ENCODE measurements around the gene TRAF1. TPM values are rescaled to one million over a fixed set of nuclear protein-coding genes. Genes with fewer than 3 reads are reported as not detected.

TRAF1 gene
- total and polyA plus RNA-seq, 2 of the 13 experiments (the other 11 are each of a cell fraction or from before 2014, with no cell fraction given) = 0.44 to 1.0 TPM

DNA sequence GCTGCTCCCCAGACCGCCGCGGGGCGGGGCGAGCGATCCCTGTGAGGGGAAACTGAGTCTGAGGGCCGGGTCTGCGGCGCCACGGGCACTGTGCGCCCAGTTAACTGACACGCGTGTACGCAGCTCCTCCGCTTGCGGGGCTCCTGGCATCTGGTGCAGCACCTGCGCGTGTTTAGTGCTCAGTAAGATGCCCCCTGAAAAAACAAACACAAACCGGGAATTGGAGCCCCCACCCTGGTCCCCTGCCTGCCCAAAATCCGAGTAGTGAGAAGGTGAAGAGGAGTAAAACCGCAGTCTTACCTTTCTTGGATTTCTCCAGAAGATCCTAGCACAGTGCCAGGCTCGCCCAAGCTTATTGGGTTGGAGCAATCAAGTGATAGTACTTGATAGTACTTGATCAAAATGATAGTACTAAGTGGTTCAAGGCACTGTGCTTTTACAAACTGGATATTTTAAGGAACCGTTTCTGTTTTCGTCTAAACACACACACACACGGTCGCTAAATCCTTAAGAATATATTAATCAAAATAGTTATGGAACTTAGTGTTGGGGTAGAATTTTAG is 2.7 kb upstream of the TRAF1 start:
- intact Hi-C loops (cut with micrococcal nuclease; ENCODE audit: unreplicated experiment) (loop anchor here (2.0 to 5.0 kb wide), 2 partner anchors 37 to 53 kb away; partner anchors contain the start of gene PHF19), in situ Hi-C loops (cut with HindIII; ENCODE audit: extremely low pct_ligation_motif_present, low pct_unique_long_range_greater_than_20kb) (no loop called here)
- Histone ChIP-seq H4K20me1 (ENCODE audit: insufficient read depth, low read length) (no peaks in the 10 kb centered on the region), H3K27me3 (ENCODE audit: control insufficient read depth in 1 of 2, insufficient read depth in 2 of 2, low read length in 2 of 2) (peaks cover 2 to 17% of the 10 kb centered on the region in 2 experiments; a peak in 2 of 5 replicates), H3K36me3 (replicated peaks in 1 of 2; ENCODE audit: control insufficient read depth in 1 of 2, insufficient read depth in 2 of 2, low read length in 2 of 2) (no peaks in the 10 kb centered on the region), H3K79me2 (ENCODE audit: insufficient read depth, low read length) (no peaks in the 10 kb centered on the region), H3K27ac (ENCODE audit: extremely low read length, insufficient read depth, low read length) (no peak overlapping the region), H3K9ac (ENCODE audit: insufficient read depth, low read depth, low read length) (peak overlapping the region; percentile 69), H2AFZ (ENCODE audit: low read length) (no peak overlapping the region), H3K4me3 (replicated peaks in 1 of 3; ENCODE audit: insufficient read depth in 1 of 3, low read depth in 2 of 3, low read length in 3 of 3) (peak overlapping the region; percentile 69 to 86 (median 84)), H3K4me1 (ENCODE audit: insufficient read depth, low read length) (peaks cover 19% of the 10 kb centered on the region), H3K9me3 (ENCODE audit: low read length) (no peaks in the 10 kb centered on the region), H3K4me2 (ENCODE audit: low read depth, low read length) (peak overlapping the region; percentile 94)
- ChIA-PET POLR2A (interaction anchor here (1.0 to 1.5 kb wide), 7 partner anchors 9 to 193 kb away, joined by 3 to 5 read pairs (median 3); partner anchors contain the start of genes FBXW2 and PSMD5), CTCF (ENCODE audit: low intra/inter-chr PET ratio, low total read pairs) (no interaction called here)
- 84% methylated on average over 9 of the region's 26 CpGs for WGBS (ENCODE audit: low lambda C conversion rate)
- DNase-seq (ENCODE audit: low spot score) (no peak), FAIRE-seq (no peak), ATAC-seq (no peak; the same call in 2 of the 3 replicates)
- no TSS peak for BruUV-seq (replicated peaks)
- TF ChIP-seq, protein P1, sequence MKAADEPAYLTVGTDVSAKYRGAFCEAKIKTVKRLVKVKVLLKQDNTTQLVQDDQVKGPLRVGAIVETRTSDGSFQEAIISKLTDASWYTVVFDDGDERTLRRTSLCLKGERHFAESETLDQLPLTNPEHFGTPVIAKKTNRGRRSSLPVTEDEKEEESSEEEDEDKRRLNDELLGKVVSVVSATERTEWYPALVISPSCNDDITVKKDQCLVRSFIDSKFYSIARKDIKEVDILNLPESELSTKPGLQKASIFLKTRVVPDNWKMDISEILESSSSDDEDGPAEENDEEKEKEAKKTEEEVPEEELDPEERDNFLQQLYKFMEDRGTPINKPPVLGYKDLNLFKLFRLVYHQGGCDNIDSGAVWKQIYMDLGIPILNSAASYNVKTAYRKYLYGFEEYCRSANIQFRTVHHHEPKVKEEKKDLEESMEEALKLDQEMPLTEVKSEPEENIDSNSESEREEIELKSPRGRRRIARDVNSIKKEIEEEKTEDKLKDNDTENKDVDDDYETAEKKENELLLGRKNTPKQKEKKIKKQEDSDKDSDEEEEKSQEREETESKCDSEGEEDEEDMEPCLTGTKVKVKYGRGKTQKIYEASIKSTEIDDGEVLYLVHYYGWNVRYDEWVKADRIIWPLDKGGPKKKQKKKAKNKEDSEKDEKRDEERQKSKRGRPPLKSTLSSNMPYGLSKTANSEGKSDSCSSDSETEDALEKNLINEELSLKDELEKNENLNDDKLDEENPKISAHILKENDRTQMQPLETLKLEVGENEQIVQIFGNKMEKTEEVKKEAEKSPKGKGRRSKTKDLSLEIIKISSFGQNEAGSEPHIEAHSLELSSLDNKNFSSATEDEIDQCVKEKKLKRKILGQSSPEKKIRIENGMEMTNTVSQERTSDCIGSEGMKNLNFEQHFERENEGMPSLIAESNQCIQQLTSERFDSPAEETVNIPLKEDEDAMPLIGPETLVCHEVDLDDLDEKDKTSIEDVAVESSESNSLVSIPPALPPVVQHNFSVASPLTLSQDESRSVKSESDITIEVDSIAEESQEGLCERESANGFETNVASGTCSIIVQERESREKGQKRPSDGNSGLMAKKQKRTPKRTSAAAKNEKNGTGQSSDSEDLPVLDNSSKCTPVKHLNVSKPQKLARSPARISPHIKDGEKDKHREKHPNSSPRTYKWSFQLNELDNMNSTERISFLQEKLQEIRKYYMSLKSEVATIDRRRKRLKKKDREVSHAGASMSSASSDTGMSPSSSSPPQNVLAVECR (CRISPR knock-in tag; IDR thresholded peaks at IDR 0.05; ENCODE audit: borderline replicate concordance) = 0 out of 2 replicates have a peak, but pooled peaks have one; percentile 1
- TF ChIP-seq, protein P2, sequence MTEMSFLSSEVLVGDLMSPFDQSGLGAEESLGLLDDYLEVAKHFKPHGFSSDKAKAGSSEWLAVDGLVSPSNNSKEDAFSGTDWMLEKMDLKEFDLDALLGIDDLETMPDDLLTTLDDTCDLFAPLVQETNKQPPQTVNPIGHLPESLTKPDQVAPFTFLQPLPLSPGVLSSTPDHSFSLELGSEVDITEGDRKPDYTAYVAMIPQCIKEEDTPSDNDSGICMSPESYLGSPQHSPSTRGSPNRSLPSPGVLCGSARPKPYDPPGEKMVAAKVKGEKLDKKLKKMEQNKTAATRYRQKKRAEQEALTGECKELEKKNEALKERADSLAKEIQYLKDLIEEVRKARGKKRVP (CRISPR knock-in tag; IDR thresholded peaks at IDR 0.05) = no peak
- no peak for TF ChIP-seq ZNF883 (CRISPR knock-in tag; IDR thresholded peaks at IDR 0.05; ENCODE audit: not compliant biosample characterization)
- TF ChIP-seq ZKSCAN1 (IDR thresholded peaks at IDR 0.05; ENCODE audit: low read length) = no peak
- TF ChIP-seq ZMAT3 (CRISPR knock-in tag; conservative IDR thresholded peaks at IDR 0.05) = 0 out of 2 replicates have a peak, but pooled peaks have one; percentile 9
- no peak for TF ChIP-seq HIVEP1 (CRISPR knock-in tag; IDR thresholded peaks at IDR 0.05)
- TF ChIP-seq ZNF143 (CRISPR knock-in tag; IDR thresholded peaks at IDR 0.05) = no peak
- no peak for TF ChIP-seq JDP2 (CRISPR knock-in tag; IDR thresholded peaks at IDR 0.05; ENCODE audit: borderline replicate concordance)
- TF ChIP-seq ZC3H4 (CRISPR knock-in tag; IDR thresholded peaks at IDR 0.05; ENCODE audit: borderline replicate concordance) = no peak
- TF ChIP-seq BORCS8-MEF2B (CRISPR knock-in tag; IDR thresholded peaks at IDR 0.05) = no peak
- TF ChIP-seq, protein P3, sequence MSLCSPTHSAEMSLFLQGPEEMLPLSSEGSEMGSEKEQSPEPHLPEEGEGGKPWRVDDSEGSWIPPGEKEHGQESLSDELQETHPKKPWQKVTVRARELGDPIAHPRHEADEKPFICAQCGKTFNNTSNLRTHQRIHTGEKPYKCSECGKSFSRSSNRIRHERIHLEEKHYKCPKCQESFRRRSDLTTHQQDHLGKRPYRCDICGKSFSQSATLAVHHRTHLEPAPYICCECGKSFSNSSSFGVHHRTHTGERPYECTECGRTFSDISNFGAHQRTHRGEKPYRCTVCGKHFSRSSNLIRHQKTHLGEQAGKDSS (CRISPR knock-in tag; IDR thresholded peaks at IDR 0.05; ENCODE audit: borderline replicate concordance, low read depth) = no peak
- TF ChIP-seq, protein P4, sequence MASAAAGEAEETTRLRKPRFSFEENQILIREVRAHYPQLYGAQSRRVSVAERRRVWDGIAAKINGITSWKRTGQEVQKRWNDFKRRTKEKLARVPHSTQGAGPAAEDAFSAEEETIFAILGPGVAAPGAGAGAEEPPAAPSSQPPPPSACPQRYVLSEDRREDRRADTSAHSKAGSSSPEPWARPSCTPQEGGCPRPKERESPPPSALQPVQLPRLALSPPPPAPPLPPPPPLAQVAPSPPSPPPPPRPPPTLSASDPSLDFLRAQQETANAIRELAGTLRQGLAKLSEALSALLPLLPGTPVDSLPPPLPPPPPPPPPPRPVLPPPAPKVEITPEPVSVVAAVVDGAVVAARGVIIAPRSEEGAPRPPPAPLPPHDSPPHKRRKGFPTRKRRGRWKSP (CRISPR knock-in tag; IDR thresholded peaks at IDR 0.05) = no peak
- no peak for TF ChIP-seq SATB2 (CRISPR knock-in tag; IDR thresholded peaks at IDR 0.05)
- TF ChIP-seq TEAD3 (CRISPR knock-in tag; optimal IDR thresholded peaks at IDR 0.05; ENCODE audit: borderline replicate concordance) = no peak
- TF ChIP-seq KLF15 (CRISPR knock-in tag; IDR thresholded peaks at IDR 0.05; ENCODE audit: borderline replicate concordance) = no peak

Data from HepG2 (cell line).